ENCODE measurements around the gene ZCWPW2.

- TF ChIP-seq EZH2 (IDR thresholded peaks at IDR 0.05; ENCODE audit: insufficient read depth, poor library complexity, severe bottlenecking) (no peak), EZH2phosphoT487 (IDR thresholded peaks at IDR 0.05; ENCODE audit: insufficient read depth, low read depth) (no peak)
These were observed 13.3 kb upstream of the ZCWPW2 start for GRCh38 chr3:28335246-28335645.
